ENCODE data around the gene KCNG2.

GRCh38 chr18:79796016-79796415 is 1.7 kb upstream of the KCNG2 start:
- TF ChIP-seq RAD21 (IDR thresholded peaks at IDR 0.05; ENCODE audit: low read length) (no peak), RFX5 (IDR thresholded peaks at IDR 0.05; ENCODE audit: low read depth, low read length) (no peak), CTCF (conservative IDR thresholded peaks at IDR 0.05; ENCODE audit: low read depth, low read length) (no peak), POLR2A (IDR thresholded peaks at IDR 0.05; ENCODE audit: low read depth, low read length) (no peak), FOS (IDR thresholded peaks at IDR 0.05; ENCODE audit: low read depth, low read length) (no peak)

All from IMR-90 (cell line).